ENCODE measurements around the gene RGL1.

RGL1 gene

GRCh38 chr1:183821889-183822611, 17.1 kb downstream of the RGL1 start:
- no peak for DNase-seq (ENCODE audit: low read depth)

DNA sequence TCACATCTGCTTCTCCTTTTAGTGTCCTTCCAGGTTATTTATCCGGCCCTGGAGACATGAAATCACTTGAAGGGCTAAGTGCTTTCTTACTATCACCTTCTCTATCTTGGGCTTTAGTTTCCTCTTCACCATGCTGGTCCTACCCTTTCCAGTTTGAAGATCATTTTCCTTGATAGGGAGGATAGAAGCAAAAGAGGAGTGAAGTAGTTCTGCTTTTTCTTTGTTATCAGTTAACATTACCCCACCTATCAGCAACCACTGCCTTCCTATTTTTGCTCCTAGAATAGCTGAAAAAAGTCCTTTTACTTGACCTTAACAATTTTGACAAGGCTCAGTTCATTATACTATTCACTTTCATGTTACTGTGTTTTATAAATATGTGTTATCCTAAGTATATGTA, 19.4 kb downstream of the RGL1 start:
- no peak for DNase-seq (ENCODE audit: low read depth)

- no peak for DNase-seq (ENCODE audit: low read depth)
Observed at GRCh38 chr1:183827801-183828200, 22.9 kb downstream of the RGL1 start.

- no peak for DNase-seq (ENCODE audit: low read depth)
Observed at GRCh38 chr1:183830389-183830788, 25.5 kb downstream of the RGL1 start.

- no peak for DNase-seq (ENCODE audit: low read depth)
Observed at GRCh38 chr1:183831311-183831710, 26.4 kb downstream of the RGL1 start.

DNA sequence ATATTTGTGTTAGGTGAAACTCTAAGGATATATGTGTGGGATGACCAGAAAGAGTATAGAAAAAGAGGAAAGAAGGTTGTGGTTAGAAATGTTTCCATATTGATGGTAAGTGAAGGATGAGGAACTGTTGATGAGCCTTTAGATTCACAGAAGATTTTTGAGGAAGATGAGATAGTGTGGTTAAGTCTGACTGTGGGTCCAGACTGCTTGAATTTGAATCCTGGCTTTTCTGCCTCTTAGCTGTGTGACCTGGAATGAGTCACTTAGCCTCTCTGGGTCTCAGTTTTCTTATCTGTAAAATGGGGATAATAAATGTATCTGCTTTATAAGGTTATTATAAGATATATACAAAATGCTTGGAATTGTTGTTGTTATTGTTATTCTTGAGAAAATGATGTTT, 27.5 kb downstream of the RGL1 start:
- no peak for DNase-seq (ENCODE audit: low read depth)

- DNase-seq (ENCODE audit: low read depth) = no peak
Observed at GRCh38 chr1:183834568-183834967, 29.6 kb downstream of the RGL1 start.

GRCh38 chr1:183836598-183836997, 31.7 kb downstream of the RGL1 start:
- no peak for DNase-seq (ENCODE audit: low read depth)

DNA sequence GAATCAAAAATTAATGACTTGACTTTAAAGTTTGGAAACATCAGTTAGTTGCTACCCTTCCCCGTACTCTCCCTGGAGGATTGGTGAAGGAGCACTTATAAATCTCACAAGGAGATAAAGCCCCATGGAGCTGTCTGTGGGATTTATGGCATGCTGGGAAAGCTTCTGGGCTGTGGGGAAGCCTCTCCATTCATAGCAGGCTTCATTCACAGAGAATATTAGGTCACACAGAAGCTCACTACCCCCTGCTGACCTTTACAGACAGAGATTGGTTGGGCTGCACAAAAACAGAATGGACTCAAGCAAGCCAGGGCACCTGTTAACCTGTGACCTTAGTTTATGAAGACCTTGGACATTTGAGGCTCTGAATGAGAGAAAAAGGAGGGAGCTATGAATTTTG, 32.1 kb downstream of the RGL1 start:
- no peak for DNase-seq (ENCODE audit: low read depth)

DNA sequence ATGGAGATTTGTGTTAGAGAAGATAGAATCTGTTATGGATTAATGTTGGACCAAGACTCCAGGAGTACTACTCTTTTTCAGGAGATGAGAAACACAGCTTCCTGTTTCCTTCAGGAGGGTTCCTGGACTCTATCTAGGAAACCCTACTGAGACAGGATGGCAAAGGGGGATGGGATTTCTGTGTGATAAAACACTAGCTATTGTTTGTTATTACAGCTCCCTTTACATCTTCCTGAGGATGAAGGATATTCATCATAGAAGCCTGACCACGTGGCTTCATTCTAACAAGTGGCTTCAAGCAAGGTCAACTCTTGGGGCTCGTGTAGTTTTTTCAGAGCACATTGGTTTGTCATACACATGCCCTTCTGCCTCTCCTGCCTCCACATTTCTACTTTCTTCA, 33.3 kb downstream of the RGL1 start:
- no peak for DNase-seq (ENCODE audit: low read depth)

- no peak for DNase-seq (ENCODE audit: low read depth)
Observed at GRCh38 chr1:183840140-183840539, 35.2 kb downstream of the RGL1 start.

- DNase-seq (ENCODE audit: low read depth) = no peak
Observed at GRCh38 chr1:183841550-183841949, 36.6 kb downstream of the RGL1 start.

- no peak for DNase-seq (ENCODE audit: low read depth)
Observed at GRCh38 chr1:183841950-183842794, 37.3 kb downstream of the RGL1 start.

GRCh38 chr1:183842795-183843144, 37.9 kb downstream of the RGL1 start:
- DNase-seq (ENCODE audit: low read depth) = no peak

- no peak for DNase-seq (ENCODE audit: low read depth)
Observed at GRCh38 chr1:183844806-183845205, 39.9 kb downstream of the RGL1 start.

GRCh38 chr1:183845681-183846080, 40.8 kb downstream of the RGL1 start:
- no peak for DNase-seq (ENCODE audit: low read depth)

DNA sequence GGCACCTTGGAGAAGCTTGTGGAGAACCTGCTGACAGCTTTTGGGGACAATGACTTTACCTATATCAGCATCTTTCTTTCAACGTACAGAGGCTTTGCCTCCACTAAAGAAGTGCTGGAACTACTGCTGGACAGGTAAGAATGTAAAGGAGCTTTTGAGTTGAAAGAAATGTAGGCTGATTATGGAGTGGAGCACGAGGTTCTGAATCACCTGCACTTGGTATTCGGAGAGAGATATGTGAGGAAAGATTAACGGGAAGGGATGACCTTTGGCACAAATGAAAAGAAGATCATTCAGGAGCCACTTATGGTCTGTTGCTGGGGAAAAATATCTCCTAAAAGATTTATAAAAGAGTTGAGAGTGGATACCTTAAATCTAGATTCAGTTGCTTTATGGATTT, 42.7 kb downstream of the RGL1 start:
- DNase-seq (ENCODE audit: low read depth) = no peak

GRCh38 chr1:183850852-183851251, 45.9 kb downstream of the RGL1 start:
- no peak for DNase-seq (ENCODE audit: low read depth)

GRCh38 chr1:183859119-183859518, 54.2 kb downstream of the RGL1 start:
- DNase-seq (ENCODE audit: low read depth) = no peak

- no peak for DNase-seq (ENCODE audit: low read depth)
Observed at GRCh38 chr1:183859831-183860230, 54.9 kb downstream of the RGL1 start.

GRCh38 chr1:183862967-183863366, 58.0 kb downstream of the RGL1 start:
- no peak for DNase-seq (ENCODE audit: low read depth)

- DNase-seq (ENCODE audit: low read depth) = no peak
Observed at GRCh38 chr1:183863852-183864251, 58.9 kb downstream of the RGL1 start.

DNA sequence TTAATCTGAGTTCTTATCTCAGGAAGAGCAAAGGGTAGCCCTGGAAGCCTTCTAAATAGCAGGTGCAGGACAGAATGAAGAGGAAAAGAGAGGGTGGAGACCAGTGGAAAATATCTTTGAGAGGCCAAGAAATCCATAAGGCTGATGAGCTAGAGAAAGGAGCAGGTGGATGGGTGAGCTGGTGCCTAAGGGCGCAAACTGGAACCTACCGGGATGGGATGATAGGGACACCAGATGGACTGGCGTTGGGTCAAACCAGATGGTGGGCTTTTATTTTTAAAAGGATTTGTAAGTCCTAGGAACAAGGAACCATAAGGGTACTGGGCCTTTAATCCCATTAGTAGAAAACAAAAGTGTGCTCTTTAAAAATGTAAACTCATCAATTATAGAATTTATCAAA, 59.7 kb downstream of the RGL1 start:
- DNase-seq (ENCODE audit: low read depth) = no peak

GRCh38 chr1:183869230-183869629, 64.3 kb downstream of the RGL1 start:
- no peak for DNase-seq (ENCODE audit: low read depth)

All from stimulated activated CD8-positive, alpha-beta memory T cell treated with anti-CD3 and anti-CD28 coated beads, Interleukin-12 subunit alpha, Interleukin-12 subunit beta, amount 100 ng/mL, for 4 hours (primary cell).